HepG2 (cell line): ENCODE results near the gene CCT3. TPM values are rescaled to one million over a fixed set of nuclear protein-coding genes. Genes with fewer than 3 reads are reported as not detected.

Experiments
- AKAP8 ChIP-seq: sonication (generic); formaldehyde crosslinking; IDR thresholded peaks from 2 replicates; pipeline ENCODE4 v1.5.1; 2020; ENCODE audit warnings: mild to moderate bottlenecking, missing genetic modification reagents
- ARID5B ChIP-seq: IDR thresholded peaks from 2 replicates; pipeline ENCODE4 v1.4.0; 2020; ENCODE audit warnings: mild to moderate bottlenecking, missing genetic modification reagents
- ATF1 ChIP-seq: IDR thresholded peaks from 2 replicates; pipeline ENCODE4 v1.6.1; 2016; ENCODE audit warnings: mild to moderate bottlenecking, control low read depth
- CEBPG ChIP-seq: IDR thresholded peaks from 2 replicates; pipeline ENCODE4 v1.6.1; 2016
- FOXK2 ChIP-seq: fragments of 450-650 bp; IDR thresholded peaks from 2 replicates; pipeline ENCODE4 v1.6.1; 2016
- IRF1 ChIP-seq: sonication (generic); formaldehyde crosslinking; IDR thresholded peaks from 2 replicates; pipeline ENCODE4 v1.4.0; 2020; ENCODE audit warnings: low read depth, mild to moderate bottlenecking, missing genetic modification reagents
- KDM6A ChIP-seq: IDR thresholded peaks from 2 replicates; pipeline ENCODE4 v1.6.1; 2016; ENCODE audit warnings: low read depth
- NFE2L1 ChIP-seq: sonication (generic); formaldehyde crosslinking; IDR thresholded peaks from 2 replicates; pipeline ENCODE4 v1.4.0; 2020; ENCODE audit warnings: missing genetic modification reagents, mild to moderate bottlenecking, borderline replicate concordance
- NONO ChIP-seq, 2 experiments: fragments of 450-650 bp in 1 of 2; sonication (generic) in 1 of 2; formaldehyde crosslinking in 1 of 2; IDR thresholded peaks in 1 of 2; conservative IDR thresholded peaks in 1 of 2; 2 replicates each; pipeline versions ENCODE4 v1.6.1 to v1.8.0; 2017 to 2022; ENCODE audit warnings: mild to moderate bottlenecking in 1 of 2, missing genetic modification reagents in 1 of 2, moderate library complexity in 1 of 2
- RFXAP ChIP-seq: sonication (generic); formaldehyde crosslinking; IDR thresholded peaks from 2 replicates; pipeline ENCODE4 v1.4.0; 2020; ENCODE audit warnings: missing genetic modification reagents, borderline replicate concordance
- SKI ChIP-seq: fragments of 450-650 bp; IDR thresholded peaks from one replicate; pipeline ENCODE4 v1.6.1; 2018; ENCODE audit warnings: mild to moderate bottlenecking; ENCODE audit not compliant: partially characterized antibody
- SMAD3 ChIP-seq: sonication (generic); formaldehyde crosslinking; IDR thresholded peaks from 2 replicates; pipeline ENCODE4 v1.4.0; 2020; ENCODE audit warnings: missing genetic modification reagents
- TFDP2 ChIP-seq: sonication (generic); formaldehyde crosslinking; IDR thresholded peaks from 2 replicates; pipeline ENCODE4 v1.4.0; 2020; ENCODE audit warnings: missing genetic modification reagents
- THAP9 ChIP-seq: sonication (generic); formaldehyde crosslinking; IDR thresholded peaks from 2 replicates; pipeline ENCODE4; 2020; ENCODE audit warnings: missing genetic modification reagents, mild to moderate bottlenecking, borderline replicate concordance
- ZBTB43 ChIP-seq: sonication (generic); formaldehyde crosslinking; conservative IDR thresholded peaks from 2 replicates; pipeline ENCODE4 v1.4.0; 2020; ENCODE audit warnings: missing genetic modification reagents
- ZFY ChIP-seq: sonication (generic); formaldehyde crosslinking; IDR thresholded peaks from 2 replicates; pipeline ENCODE4 v1.4.0; 2020; ENCODE audit warnings: missing genetic modification reagents
- ZNF224 ChIP-seq: sonication (generic); formaldehyde crosslinking; IDR thresholded peaks from 2 replicates; pipeline ENCODE4 v1.5.0; 2020; ENCODE audit warnings: mild to moderate bottlenecking, missing genetic modification reagents
- ZNF331 ChIP-seq: sonication (generic); formaldehyde crosslinking; IDR thresholded peaks from 2 replicates; pipeline ENCODE4 v1.4.0; 2020; ENCODE audit warnings: missing genetic modification reagents
- ZNF709 ChIP-seq: sonication (generic); formaldehyde crosslinking; IDR thresholded peaks from 2 replicates; pipeline ENCODE4 v1.5.0; 2020; ENCODE audit warnings: mild to moderate bottlenecking, missing genetic modification reagents
- ZSCAN9 ChIP-seq: IDR thresholded peaks from 2 replicates; pipeline ENCODE4 v1.6.1; 2016; ENCODE audit warnings: borderline replicate concordance
- polyA plus RNA-seq, 8 experiments: library from polyadenylated mRNA; depleted of rRNA in 3 of 8; stranded (reverse) in 7 of 8; unstranded in 1 of 8; fragments of >200 nt; fragmentation: Illumina TruSeq in 4 of 8; extraction: Trizol in 4 of 8; gene quantifications; 2 replicates each; pipeline versions ENCODE4 v1.2.1 to v1.2.3, GENCODE V29; 2011 to 2016; ENCODE audit warnings: low read depth in 4 of 8, missing spikeins in 1 of 8, mixed read lengths in 1 of 8; ENCODE audit not compliant: insufficient read depth in 1 of 8
- total RNA-seq, 5 experiments: library from RNA; depleted of rRNA; stranded (reverse); fragments of >200 nt; fragmentation: Illumina TruSeq; extraction: Trizol; gene quantifications; 2 replicates each; pipeline ENCODE4 v1.2.3, GENCODE V29; 2016; ENCODE audit warnings: low read depth in 1 of 5

Gene CCT3
- total and polyA plus RNA-seq, 2 of the 13 experiments (the other 11 are each of a cell fraction or from before 2014, with no cell fraction given): 319 to 615 TPM

GRCh38 chr1:156371553-156372264 is 33.6 kb upstream of the CCT3 start (continued):
- peak; percentile 43; the same call in 1 of the 2 replicates for TF ChIP-seq TFDP2 (CRISPR knock-in tag)
- TF ChIP-seq CEBPG (CRISPR knock-in tag): peak; percentile 93
- TF ChIP-seq ZNF709 (CRISPR knock-in tag): peak; percentile 20; the same call in 1 of the 2 replicates
- TF ChIP-seq NONO (IDR thresholded peaks at IDR 0.05): no peak
- TF ChIP-seq NONO (CRISPR knock-in tag; conservative IDR thresholded peaks at IDR 0.05): peak; percentile 94
- TF ChIP-seq RFXAP (CRISPR knock-in tag): peak; percentile 84; the same call in 1 of the 2 replicates
- TF ChIP-seq KDM6A (CRISPR knock-in tag): peak; percentile 99
- TF ChIP-seq ATF1 (CRISPR knock-in tag): 0 out of 2 replicates have a peak, but pooled peaks have one; percentile 53
- TF ChIP-seq AKAP8 (CRISPR knock-in tag): peak; percentile 95
- TF ChIP-seq ZNF331 (CRISPR knock-in tag): peak; percentile 83
- TF ChIP-seq FOXK2: 0 out of 2 replicates have a peak, but pooled peaks have one; percentile 43
- TF ChIP-seq SMAD3: peak; percentile 92
- TF ChIP-seq ZFY (CRISPR knock-in tag): peak; percentile 21; the same call in 1 of the 2 replicates
- peak; percentile 63; the same call in 1 of the 2 replicates for TF ChIP-seq ZSCAN9 (CRISPR knock-in tag)
- TF ChIP-seq NFE2L1 (CRISPR knock-in tag): no peak
- TF ChIP-seq ARID5B: peak; percentile 95
- TF ChIP-seq IRF1 (CRISPR knock-in tag): no peak
- no peak for TF ChIP-seq ZBTB43 (CRISPR knock-in tag)
- 0 out of 2 replicates have a peak, but pooled peaks have one; percentile 33 for TF ChIP-seq ZNF224 (CRISPR knock-in tag)
- peak; percentile 93 for TF ChIP-seq SKI
- peak; percentile 68; the same call in 1 of the 2 replicates for TF ChIP-seq THAP9 (CRISPR knock-in tag)
